ENCODE data around the gene BAG2. TPM values are rescaled to one million over a fixed set of nuclear protein-coding genes. Genes with fewer than 3 reads are reported as not detected.

BAG2 gene
- total and polyA plus RNA-seq, 8 donors = 2.0 to 48.7 (median 5.6) TPM

DNA sequence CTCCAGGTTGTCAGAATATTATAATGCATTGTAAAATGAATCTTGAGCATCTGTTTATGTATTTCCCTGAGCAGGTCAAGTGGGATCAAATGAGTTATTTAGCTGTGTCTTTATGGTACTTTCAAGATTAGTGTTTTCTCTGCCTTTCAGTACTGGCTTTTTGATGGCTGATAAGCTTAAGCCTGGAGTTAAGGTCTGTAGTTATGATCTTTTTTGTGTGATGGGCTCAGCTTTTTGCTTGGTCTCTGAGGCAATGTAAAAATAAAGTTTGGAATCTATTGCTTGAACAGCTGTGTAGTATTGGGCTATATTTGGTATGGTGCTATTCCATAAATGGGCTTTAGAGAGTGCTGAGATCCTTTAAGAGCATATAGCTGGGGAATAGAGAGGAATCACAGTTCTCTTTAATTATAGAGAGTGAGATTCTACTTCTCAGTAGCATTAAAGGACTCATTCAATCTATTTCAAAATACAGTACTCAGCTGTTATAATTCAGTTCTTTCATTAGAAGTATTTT is 41.4 kb upstream of the BAG2 start:
- TF ChIP-seq CTCF (IDR thresholded peaks at IDR 0.05) = no peak
- no peak for TF ChIP-seq POLR2AphosphoS5 (IDR thresholded peaks at IDR 0.05)
- TF ChIP-seq EP300 (IDR thresholded peaks at IDR 0.05) = no peak
- intact Hi-C loops (cut with DNase I; ENCODE audit: low total_unique reads) = no loop called here
- H3K36me3 ChIP-seq = peaks cover 0 to 48% (median 38%) of the 10 kb centered on the region in 4 donors
- no peak overlapping the region for H3K4me3 ChIP-seq
- peaks cover 0 to 8% (median 0%) of the 10 kb centered on the region in 4 donors for H3K4me1 ChIP-seq
- peak in 1 of 2 donors; percentile 12 for DNase-seq
- no peak overlapping the region for H3K27ac ChIP-seq
- no peaks in the 10 kb centered on the region for H3K27me3 ChIP-seq
- H3K9me3 ChIP-seq = no peaks in the 10 kb centered on the region

GRCh38 chr6:57134954-57135353 is 37.2 kb upstream of the BAG2 start:
- intact Hi-C loops (cut with DNase I; ENCODE audit: low total_unique reads) = no loop called here
- peak in 1 of 2 donors; percentile 2 for DNase-seq

GRCh38 chr6:57135885-57136284 is 36.2 kb upstream of the BAG2 start:
- Histone ChIP-seq H3K27ac (no peak overlapping the region), H3K4me3 (no peak overlapping the region), H3K4me1 (peaks cover 0 to 2% (median 0%) of the 10 kb centered on the region in 4 donors), H3K9me3 (no peaks in the 10 kb centered on the region), H3K27me3 (no peaks in the 10 kb centered on the region), H3K36me3 (peaks cover 0 to 53% (median 49%) of the 10 kb centered on the region in 4 donors)
- TF ChIP-seq CTCF (IDR thresholded peaks at IDR 0.05) (no peak), POLR2A (IDR thresholded peaks at IDR 0.05) (no peak), POLR2AphosphoS5 (IDR thresholded peaks at IDR 0.05) (no peak), EP300 (IDR thresholded peaks at IDR 0.05) (no peak)
- 77 to 95% (median 90%) methylated on average over 1 of the region's 1 CpG for WGBS, 5 donors
- intact Hi-C loops (cut with DNase I; ENCODE audit: low total_unique reads) = no loop called here
- DNase-seq = peak in 1 of 2 donors; percentile 5

More at GRCh38 chr6:57134954-57135353, 37.2 kb upstream of the BAG2 start:
- Histone ChIP-seq H3K27me3 (no peaks in the 10 kb centered on the region), H3K36me3 (peaks cover 0 to 54% (median 49%) of the 10 kb centered on the region in 4 donors), H3K4me3 (no peak overlapping the region), H3K4me1 (peaks cover 0 to 8% (median 0%) of the 10 kb centered on the region in 4 donors), H3K27ac (no peak overlapping the region), H3K9me3 (no peaks in the 10 kb centered on the region)
- 90 to 100% (median 98%) methylated on average over 1 of the region's 1 CpG for WGBS, 5 donors
- TF ChIP-seq POLR2AphosphoS5 (IDR thresholded peaks at IDR 0.05) = no peak
- no peak for TF ChIP-seq POLR2A (IDR thresholded peaks at IDR 0.05)
- TF ChIP-seq CTCF (IDR thresholded peaks at IDR 0.05) = no peak
- TF ChIP-seq EP300 (IDR thresholded peaks at IDR 0.05) = no peak

- DNase-seq = no peak
- Histone ChIP-seq H3K4me1 (no peaks in the 10 kb centered on the region), H3K27ac (no peak overlapping the region), H3K9me3 (no peaks in the 10 kb centered on the region), H3K27me3 (no peaks in the 10 kb centered on the region), H3K36me3 (peaks cover 0 to 65% (median 61%) of the 10 kb centered on the region in 4 donors), H3K4me3 (no peak overlapping the region)
- 81 to 100% (median 94%) methylated on average over 2 of the region's 2 CpGs for WGBS, 5 donors
- intact Hi-C loops (cut with DNase I; ENCODE audit: low total_unique reads) = no loop called here
- TF ChIP-seq CTCF (IDR thresholded peaks at IDR 0.05) (no peak), POLR2AphosphoS5 (IDR thresholded peaks at IDR 0.05) (no peak), EP300 (IDR thresholded peaks at IDR 0.05) (no peak), POLR2A (IDR thresholded peaks at IDR 0.05) (no peak)
These were observed 34.8 kb upstream of the BAG2 start for GRCh38 chr6:57137350-57137749.
